K562 (cell line): Measurements from ENCODE around the gene LRFN3. TPM values are rescaled to one million over a fixed set of nuclear protein-coding genes. Genes with fewer than 3 reads are reported as not detected.
A peak's percentile ranks its signal among the peaks of the same experiment; 100 is the strongest.

Source experiments
- BRCA1 ChIP-seq, 2 experiments: fragments of 450-650 bp in 1 of 2; sonication (generic) in 1 of 2; formaldehyde crosslinking in 1 of 2; IDR thresholded peaks; 2 replicates each; pipeline versions ENCODE4 v1.5.0 to v1.6.1; 2017 to 2020; ENCODE audit warnings: mild to moderate bottlenecking in 1 of 2, missing genetic modification reagents in 1 of 2
- CHD2 ChIP-seq: IDR thresholded peaks from 2 replicates; pipeline ENCODE4 v1.6.1; 2011; ENCODE audit warnings: low read depth, low read length
- E2F3 ChIP-seq: fragments of 250-450 bp; sonication (Bioruptor Pico); IDR thresholded peaks from 2 replicates; pipeline ENCODE4 v1.4.0; 2020; ENCODE audit warnings: mild to moderate bottlenecking
- HNRNPUL1 ChIP-seq: fragments of 200-400 bp; formaldehyde crosslinking; IDR thresholded peaks from 2 replicates; pipeline ENCODE4 v1.6.1; 2017; ENCODE audit warnings: low read length
- LEF1 ChIP-seq: fragments of 450-650 bp; IDR thresholded peaks from 2 replicates; pipeline ENCODE4 v1.6.1; 2016; ENCODE audit warnings: mild to moderate bottlenecking
- NFE2 ChIP-seq: IDR thresholded peaks from 2 replicates; pipeline ENCODE4 v1.6.1; 2014; ENCODE audit warnings: antibody characterized with exemption, low read depth
- NFXL1 ChIP-seq: fragments of 450-650 bp; formaldehyde crosslinking; IDR thresholded peaks from 2 replicates; pipeline ENCODE4 v1.4.0; 2021; ENCODE audit warnings: mild to moderate bottlenecking
- RBM39 ChIP-seq: fragments of 200-400 bp; formaldehyde crosslinking; optimal IDR thresholded peaks from 2 replicates; pipeline ENCODE3; 2018; ENCODE audit warnings: low read depth, low read length
- SP2 ChIP-seq: IDR thresholded peaks from 2 replicates; pipeline ENCODE4 v1.6.1; 2011; ENCODE audit warnings: mild to moderate bottlenecking, low read depth, low read length, moderate library complexity; ENCODE audit not compliant: poor library complexity, severe bottlenecking; ENCODE audit errors: extremely low read depth
- SRSF1 ChIP-seq: fragments of 200-400 bp; formaldehyde crosslinking; IDR thresholded peaks from 2 replicates; pipeline ENCODE4 v1.6.1; 2017; ENCODE audit warnings: mild to moderate bottlenecking, low read depth, low read length, moderate library complexity
- TBP ChIP-seq: optimal IDR thresholded peaks from 2 replicates; pipeline ENCODE3; 2011; ENCODE audit warnings: low read depth, low read length, improper control_type of control experiment
- ZNF778 ChIP-seq: fragments of 450-650 bp; formaldehyde crosslinking; IDR thresholded peaks from 2 replicates; pipeline ENCODE4 v1.4.0; 2020; ENCODE audit warnings: mild to moderate bottlenecking, moderate library complexity
- polyA plus RNA-seq, 8 experiments: library from polyadenylated mRNA; depleted of rRNA in 4 of 8; stranded (reverse) in 5 of 8; unstranded in 3 of 8; fragments of >200 nt; fragmentation: Nextera tagmentation in 2 of 8; fragmentation: Illumina TruSeq in 1 of 8; extraction: Ambion mirVana in 2 of 8; extraction: Trizol in 1 of 8; gene quantifications; 2 replicates each; pipeline versions ENCODE4 v1.2.1 to v1.2.3, GENCODE V29; 2011 to 2014; ENCODE audit warnings: inconsistent platforms in 1 of 8, missing spikeins in 1 of 8
- total RNA-seq, 7 experiments: library from RNA; depleted of rRNA in 6 of 7; stranded (reverse); fragments of >200 nt in 6 of 7; fragmentation: Illumina TruSeq in 2 of 7; extraction: Trizol in 2 of 7; gene quantifications; 2 replicates each; pipeline versions ENCODE4 v1.2.1 to v1.2.3, GENCODE V29; 2011 to 2021; ENCODE audit warnings: low replicate concordance in 1 of 7
- TF ChIP-seq, protein P1 (sequence below): fragments of 450-650 bp; IDR thresholded peaks from 2 replicates; pipeline ENCODE4 v1.7.0; 2016; ENCODE audit warnings: borderline replicate concordance
- TF ChIP-seq, protein P2 (sequence below), 2 experiments: fragments of 250-450 bp in 1 of 2; fragments of 450-650 bp in 1 of 2; sonication (Bioruptor Pico) in 1 of 2; IDR thresholded peaks; 2 replicates each; pipeline versions ENCODE4 v1.6.1 to v1.8.0; 2016 to 2021; ENCODE audit warnings: mild to moderate bottlenecking in 2 of 2, moderate library complexity in 2 of 2, missing compliant biosample characterization in 1 of 2, missing genetic modification characterization in 1 of 2
- TF ChIP-seq, protein P3 (sequence below): conservative IDR thresholded peaks from 2 replicates; pipeline ENCODE4 v1.6.1; 2011; ENCODE audit warnings: low read depth, mild to moderate bottlenecking, low read length; ENCODE audit not compliant: control insufficient read depth
- TF ChIP-seq, protein P4 (sequence below): fragments of 250-450 bp; sonication (Bioruptor Pico); IDR thresholded peaks from 2 replicates; pipeline ENCODE4 v1.5.0; 2021; ENCODE audit warnings: mild to moderate bottlenecking, moderate library complexity
- TF ChIP-seq, protein P5 (sequence below): sonication (generic); formaldehyde crosslinking; IDR thresholded peaks from 2 replicates; pipeline ENCODE4 v1.9.0; 2022; ENCODE audit warnings: mild to moderate bottlenecking, missing genetic modification reagents
- TF ChIP-seq, protein P6 (sequence below): IDR thresholded peaks from 2 replicates; pipeline ENCODE4 v1.6.1; 2014; ENCODE audit warnings: antibody characterized with exemption

The LRFN3 gene
- total and polyA plus RNA-seq, 9 of the 15 experiments (the other 6 are each of a cell fraction or from before 2014, with no cell fraction given) = 0.03 to 0.12 (median 0.11) TPM; not detected in 6

DNA sequence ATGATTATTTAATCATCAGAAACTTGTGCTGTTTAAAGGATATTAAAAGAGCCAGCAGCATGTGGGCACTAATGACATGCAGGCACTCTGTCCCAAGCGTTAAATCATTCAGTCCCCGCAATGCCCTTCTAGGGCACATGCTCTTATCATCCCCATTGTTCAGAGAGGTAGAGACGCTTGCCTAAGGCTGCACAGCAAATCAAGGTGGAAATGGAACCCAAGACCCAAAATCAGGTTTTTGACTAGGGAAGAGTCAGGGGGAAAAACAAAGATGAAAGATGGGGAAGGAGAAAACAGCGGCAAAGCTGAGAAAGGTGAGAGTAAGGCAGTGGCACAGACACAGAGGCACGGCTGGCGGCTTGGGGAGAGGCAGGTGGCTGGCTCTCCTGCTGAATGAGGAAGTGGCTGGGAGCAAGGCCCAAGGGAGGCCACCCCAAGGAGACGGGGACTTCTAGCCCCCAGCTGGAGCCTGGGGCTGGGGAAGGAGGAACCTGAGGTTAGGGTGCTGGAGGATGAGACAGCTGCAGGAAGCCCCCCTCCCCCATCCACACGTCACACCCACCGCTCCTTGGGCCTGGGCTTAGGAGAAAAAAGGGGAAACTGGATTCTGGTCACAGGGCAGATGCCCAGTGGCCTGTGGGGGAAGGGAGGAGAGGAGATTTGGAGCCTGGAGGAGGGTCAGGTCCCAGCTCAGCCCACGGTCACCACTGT, 27.0 kb upstream of the LRFN3 start (continued):
- TF ChIP-seq, protein P1, sequence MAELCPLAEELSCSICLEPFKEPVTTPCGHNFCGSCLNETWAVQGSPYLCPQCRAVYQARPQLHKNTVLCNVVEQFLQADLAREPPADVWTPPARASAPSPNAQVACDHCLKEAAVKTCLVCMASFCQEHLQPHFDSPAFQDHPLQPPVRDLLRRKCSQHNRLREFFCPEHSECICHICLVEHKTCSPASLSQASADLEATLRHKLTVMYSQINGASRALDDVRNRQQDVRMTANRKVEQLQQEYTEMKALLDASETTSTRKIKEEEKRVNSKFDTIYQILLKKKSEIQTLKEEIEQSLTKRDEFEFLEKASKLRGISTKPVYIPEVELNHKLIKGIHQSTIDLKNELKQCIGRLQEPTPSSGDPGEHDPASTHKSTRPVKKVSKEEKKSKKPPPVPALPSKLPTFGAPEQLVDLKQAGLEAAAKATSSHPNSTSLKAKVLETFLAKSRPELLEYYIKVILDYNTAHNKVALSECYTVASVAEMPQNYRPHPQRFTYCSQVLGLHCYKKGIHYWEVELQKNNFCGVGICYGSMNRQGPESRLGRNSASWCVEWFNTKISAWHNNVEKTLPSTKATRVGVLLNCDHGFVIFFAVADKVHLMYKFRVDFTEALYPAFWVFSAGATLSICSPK = no peak
- TF ChIP-seq, protein P2, sequence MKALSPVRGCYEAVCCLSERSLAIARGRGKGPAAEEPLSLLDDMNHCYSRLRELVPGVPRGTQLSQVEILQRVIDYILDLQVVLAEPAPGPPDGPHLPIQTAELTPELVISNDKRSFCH (CRISPR knock-in tag; IDR thresholded peaks at IDR 0.05) = no peak
- TF ChIP-seq, protein P2 (tag; IDR thresholded peaks at IDR 0.05) = no peak
- TF ChIP-seq, protein P3, sequence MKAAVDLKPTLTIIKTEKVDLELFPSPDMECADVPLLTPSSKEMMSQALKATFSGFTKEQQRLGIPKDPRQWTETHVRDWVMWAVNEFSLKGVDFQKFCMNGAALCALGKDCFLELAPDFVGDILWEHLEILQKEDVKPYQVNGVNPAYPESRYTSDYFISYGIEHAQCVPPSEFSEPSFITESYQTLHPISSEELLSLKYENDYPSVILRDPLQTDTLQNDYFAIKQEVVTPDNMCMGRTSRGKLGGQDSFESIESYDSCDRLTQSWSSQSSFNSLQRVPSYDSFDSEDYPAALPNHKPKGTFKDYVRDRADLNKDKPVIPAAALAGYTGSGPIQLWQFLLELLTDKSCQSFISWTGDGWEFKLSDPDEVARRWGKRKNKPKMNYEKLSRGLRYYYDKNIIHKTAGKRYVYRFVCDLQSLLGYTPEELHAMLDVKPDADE = 0 out of 2 replicates have a peak, but pooled peaks have one; percentile 11
- TF ChIP-seq, protein P4, sequence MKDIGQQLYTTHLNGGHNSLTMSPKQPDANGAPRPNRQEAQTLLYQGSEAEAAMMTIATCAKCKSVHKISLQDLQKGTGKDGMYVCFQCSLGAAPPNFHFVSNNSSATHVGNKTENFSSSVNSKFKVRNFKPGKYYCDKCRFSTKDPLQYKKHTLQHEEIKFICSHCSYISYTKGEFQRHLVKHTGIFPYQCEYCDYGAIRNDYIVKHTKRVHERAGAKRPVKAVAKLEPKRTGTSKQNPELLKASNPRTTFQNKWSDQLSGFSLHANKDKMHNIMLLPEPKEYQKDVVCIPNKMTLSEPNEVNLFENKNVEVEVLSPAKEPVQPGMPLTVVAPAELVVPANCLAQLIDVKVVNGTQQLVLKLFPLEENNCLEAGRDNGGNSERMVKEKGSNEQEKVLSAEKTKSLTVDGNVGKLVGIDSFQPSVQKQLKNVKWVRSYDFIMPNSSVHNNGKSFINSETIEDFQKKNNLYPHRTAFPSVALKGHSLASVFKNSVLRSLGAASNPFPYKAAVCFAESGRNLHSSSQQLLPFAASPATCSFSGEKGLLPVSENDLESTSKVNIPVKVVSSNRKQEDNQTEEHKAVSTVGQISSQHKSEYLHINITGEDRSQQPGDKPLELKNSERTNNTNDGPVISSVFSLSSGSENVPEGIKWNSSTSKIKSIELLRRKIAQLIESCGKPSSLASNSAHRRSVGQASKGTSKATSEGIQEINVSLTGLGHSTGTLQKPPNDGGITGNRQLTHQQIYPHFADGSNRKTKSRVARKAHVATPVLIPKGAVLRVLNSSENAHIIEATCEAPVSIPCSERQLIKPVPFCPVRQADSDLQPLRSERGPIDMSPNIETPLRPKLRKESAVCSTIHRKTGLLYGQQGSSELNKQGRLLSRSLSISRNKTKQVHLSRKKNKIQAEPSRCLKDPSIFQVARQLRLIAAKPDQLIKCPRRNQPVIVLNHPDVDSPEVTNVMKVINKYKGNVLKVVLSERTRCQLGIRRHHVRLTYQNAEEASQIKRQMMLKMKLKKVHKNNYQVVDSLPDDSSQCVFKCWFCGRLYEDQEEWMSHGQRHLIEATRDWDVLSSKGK (CRISPR knock-in tag) = no peak
- no peak for TF ChIP-seq BRCA1 (IDR thresholded peaks at IDR 0.05)
- no peak for TF ChIP-seq BRCA1 (CRISPR knock-in tag; IDR thresholded peaks at IDR 0.05)
- no peak for TF ChIP-seq E2F3
- TF ChIP-seq, protein P5, sequence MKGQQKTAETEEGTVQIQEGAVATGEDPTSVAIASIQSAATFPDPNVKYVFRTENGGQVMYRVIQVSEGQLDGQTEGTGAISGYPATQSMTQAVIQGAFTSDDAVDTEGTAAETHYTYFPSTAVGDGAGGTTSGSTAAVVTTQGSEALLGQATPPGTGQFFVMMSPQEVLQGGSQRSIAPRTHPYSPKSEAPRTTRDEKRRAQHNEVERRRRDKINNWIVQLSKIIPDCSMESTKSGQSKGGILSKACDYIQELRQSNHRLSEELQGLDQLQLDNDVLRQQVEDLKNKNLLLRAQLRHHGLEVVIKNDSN (CRISPR knock-in tag) = 0 out of 2 replicates have a peak, but pooled peaks have one; percentile 35
- TF ChIP-seq RBM39 = peak; percentile 18
- TF ChIP-seq TBP = no peak
- TF ChIP-seq HNRNPUL1 = no peak
- TF ChIP-seq LEF1 = peak; percentile 82; the same call in 1 of the 2 replicates
- peak; percentile 42 for TF ChIP-seq CHD2
- 0 out of 2 replicates have a peak, but pooled peaks have one; percentile 7 for TF ChIP-seq NFE2
- no peak for TF ChIP-seq ZNF778 (CRISPR knock-in tag)
- TF ChIP-seq, protein P6, sequence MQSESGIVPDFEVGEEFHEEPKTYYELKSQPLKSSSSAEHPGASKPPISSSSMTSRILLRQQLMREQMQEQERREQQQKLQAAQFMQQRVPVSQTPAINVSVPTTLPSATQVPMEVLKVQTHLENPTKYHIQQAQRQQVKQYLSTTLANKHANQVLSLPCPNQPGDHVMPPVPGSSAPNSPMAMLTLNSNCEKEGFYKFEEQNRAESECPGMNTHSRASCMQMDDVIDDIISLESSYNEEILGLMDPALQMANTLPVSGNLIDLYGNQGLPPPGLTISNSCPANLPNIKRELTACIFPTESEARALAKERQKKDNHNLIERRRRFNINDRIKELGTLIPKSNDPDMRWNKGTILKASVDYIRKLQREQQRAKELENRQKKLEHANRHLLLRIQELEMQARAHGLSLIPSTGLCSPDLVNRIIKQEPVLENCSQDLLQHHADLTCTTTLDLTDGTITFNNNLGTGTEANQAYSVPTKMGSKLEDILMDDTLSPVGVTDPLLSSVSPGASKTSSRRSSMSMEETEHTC = no peak
- TF ChIP-seq SRSF1 = no peak
- TF ChIP-seq NFXL1 (CRISPR knock-in tag) = no peak
- no peak for TF ChIP-seq SP2
